CD4-positive, alpha-beta T cell treated with Interleukin-12 subunit alpha and Interleukin-12 subunit beta, for 1 hour (primary cell): ENCODE results near the gene DDR2.

ENCODE experiments used
- DNase-seq: peaks from one replicate; pipeline ENCODE4 v3.0.0-alpha.2; 2020

DDR2 gene

DNA sequence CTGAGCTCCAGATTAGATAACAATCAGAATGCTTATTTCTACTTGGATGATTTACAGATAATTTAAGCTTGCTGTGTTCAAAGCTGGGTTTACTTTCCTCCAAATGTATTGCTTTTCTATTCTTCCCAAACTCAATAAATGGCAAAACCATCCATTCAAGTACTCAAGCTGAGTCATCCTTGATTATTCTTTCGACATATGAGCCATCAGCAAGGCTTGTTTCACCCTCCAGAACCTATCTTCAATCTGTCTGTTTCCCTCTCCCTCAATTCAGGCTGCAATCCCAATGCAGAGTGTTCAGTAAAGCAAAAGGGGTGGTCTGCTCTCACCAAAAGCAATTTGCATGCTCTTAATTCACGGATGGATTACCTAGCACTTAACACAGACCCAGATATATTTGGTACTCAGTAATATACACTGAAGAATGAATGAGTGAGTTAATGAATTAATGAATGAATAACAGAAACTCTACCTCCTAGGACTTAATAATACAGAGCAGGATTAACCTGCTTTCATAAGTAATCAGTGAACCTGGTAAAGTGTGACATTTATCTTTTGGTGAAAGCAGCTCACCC, 41.9 kb downstream of the DDR2 start:
- no peak for DNase-seq

DNA sequence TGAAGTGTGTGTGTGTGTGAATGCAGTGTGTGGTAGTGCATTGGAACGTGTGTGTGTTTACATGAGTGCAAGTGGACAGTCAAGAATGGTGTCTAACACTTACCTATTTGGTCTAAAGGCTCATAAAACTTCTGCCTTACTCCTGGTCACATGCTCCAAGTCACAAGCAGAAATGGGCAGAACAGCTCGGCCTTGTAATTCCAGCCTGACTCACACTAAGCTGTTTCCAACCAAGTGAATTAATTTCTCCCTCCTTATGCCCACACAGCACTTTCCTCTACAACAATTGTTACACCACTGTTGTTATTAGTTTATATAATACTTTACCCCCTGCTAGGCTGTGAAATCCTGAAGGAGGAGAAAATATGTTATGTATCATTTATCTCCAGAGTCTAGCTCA, 43.8 kb downstream of the DDR2 start:
- no peak for DNase-seq

GRCh38 chr1:162676750-162677149, 44.5 kb downstream of the DDR2 start:
- DNase-seq = no peak

- no peak for DNase-seq
Observed at GRCh38 chr1:162677607-162678371, 45.5 kb downstream of the DDR2 start.

GRCh38 chr1:162678439-162678838, 46.2 kb downstream of the DDR2 start:
- DNase-seq = no peak

DNA sequence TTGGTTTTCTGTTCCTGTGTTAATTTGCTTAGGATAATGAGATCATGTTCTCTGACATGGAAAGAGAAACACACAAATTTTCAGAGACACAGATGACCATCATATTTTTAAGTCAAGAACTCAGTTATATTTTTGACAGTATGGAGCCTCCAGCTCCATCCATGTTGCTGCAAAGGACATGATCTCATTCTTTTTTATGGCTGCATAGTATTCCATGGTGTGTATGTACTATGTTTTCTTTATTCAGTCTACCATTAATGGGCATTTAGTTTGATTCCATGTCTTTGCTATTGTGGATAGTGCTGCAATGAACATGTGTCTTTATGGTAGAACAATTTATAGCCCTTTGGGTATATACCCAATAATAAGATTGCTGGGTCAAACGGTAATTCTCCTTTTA, 47.0 kb downstream of the DDR2 start:
- DNase-seq = no peak

GRCh38 chr1:162680419-162681121, 48.3 kb downstream of the DDR2 start:
- DNase-seq = no peak

DNA sequence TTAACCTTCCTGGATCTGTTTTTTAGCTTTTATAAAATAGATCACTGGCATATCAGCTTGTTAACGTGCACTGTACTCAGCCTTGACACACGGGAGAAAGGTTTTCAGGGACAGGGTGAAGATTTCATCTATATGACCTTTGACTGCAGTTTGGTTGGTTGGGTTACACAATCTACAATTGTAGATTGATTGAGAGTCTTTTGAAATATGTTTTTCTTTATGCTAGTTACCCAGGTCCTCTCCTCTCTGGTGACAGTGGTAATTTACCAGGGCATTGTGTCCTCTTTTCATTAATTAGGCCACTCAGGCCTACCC, 48.8 kb downstream of the DDR2 start:
- DNase-seq = no peak

DNA sequence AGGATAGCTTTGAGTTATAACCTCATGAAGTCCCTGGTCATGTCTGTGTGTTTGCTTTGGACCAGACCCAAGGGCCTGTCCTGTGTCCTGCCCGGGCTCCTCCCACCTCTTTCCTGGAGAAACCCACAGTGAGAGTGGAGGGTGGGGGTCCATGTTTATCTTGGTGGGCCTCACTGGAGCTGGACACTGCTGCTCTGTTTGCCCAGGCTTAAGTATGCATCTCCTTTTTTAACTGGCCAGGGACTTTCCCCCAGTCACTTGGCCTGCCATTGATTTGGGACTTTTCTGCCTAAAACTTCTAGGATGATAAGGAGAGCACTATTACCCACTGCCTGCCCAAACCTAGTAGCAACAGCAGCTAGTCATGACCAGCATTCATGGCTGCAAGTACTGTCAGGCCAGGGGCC, 49.8 kb downstream of the DDR2 start:
- DNase-seq = no peak

- DNase-seq = no peak
Observed at GRCh38 chr1:162687870-162688269, 55.6 kb downstream of the DDR2 start.

DNA sequence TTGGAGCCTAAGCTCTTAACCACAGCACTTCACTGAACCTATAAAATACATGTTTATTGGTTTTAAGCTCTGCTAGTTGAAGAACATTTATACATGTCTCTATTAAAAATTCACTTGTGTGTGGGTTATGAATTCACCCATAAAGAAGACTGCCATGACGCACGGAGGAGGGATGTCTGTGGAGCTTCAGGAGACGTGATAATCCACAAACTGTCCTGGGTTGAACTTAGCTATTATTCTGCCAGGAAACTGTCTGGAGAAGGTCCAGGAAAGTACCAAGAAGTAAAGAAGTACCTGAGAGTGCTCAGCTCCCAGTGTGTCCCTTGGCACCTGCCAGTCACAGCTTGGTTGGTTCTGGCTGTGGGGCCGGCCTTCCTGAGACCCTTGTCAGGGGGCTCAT, 56.3 kb downstream of the DDR2 start:
- no peak for DNase-seq

- DNase-seq = no peak
Observed at GRCh38 chr1:162688931-162689330, 56.7 kb downstream of the DDR2 start.

DNA sequence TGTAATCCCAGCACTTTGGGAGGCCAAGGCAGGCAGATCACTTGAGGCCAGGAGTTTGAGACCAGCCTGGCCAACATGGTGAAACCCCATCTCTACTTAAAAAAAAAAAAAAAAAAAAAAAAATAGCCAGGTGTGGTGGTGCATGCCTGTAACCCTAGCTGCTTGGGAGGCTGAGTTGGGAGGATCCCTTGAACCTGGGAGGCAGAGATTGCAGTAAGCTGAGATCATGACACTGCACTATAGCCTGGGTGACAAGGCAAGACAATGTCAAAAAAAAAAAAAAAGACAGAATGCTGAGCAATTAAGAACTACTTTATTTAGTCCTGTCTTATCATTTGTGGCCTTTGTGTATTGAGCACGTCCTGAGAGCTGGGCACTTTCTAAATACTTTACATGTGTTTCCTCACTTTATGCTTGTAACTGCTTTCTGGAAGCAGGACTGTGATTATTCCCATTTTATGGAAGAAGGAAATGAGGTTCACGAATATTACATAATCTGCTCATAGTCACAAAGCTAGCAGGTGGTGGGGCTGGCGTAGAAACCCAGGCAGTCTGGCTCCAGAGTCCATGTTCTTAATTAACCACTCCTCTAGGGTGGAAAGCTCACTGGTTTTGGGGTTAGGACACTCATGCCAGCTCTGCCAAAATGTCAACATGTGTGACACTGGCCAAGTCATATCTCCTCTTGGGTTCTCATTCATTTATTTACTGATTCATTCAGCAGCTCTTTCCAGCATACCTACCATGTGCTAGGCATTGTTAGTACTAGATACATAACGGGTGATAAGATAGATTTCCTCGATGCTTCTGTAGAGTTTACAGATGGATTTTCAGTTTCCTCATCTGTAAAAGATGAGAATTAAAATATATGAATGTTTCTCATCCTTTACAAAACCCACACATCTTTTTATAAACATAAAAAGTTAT, 57.7 kb downstream of the DDR2 start:
- no peak for DNase-seq

GRCh38 chr1:162690672-162691434, 58.6 kb downstream of the DDR2 start:
- no peak for DNase-seq

DNA sequence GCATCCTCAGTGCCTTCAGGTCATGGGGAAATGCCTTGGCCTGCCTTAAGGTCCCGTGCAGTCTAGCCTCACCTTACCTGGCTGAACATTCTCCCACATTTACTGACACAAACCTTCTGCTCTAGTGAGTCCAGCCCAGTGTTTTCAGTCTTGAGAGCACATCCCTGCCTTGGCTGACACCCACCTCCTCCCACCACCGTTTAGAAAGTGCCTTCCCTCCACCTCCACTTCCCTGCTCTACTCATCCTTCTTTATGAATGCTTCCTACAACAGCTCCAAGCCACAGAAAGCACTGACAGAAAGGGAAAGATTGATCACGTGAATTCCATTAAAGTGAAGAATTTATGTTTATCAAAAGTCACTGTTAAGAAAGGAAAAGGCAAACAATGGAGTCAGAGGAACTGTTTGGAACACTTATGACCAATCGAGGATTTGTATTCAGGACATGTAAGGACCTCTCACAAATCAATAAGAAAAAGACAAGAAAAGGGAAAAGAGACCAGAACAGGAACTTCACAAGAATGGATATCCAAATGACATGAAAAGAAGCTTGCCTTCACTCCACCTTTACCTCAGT, 59.8 kb downstream of the DDR2 start:
- DNase-seq = no peak

DNA sequence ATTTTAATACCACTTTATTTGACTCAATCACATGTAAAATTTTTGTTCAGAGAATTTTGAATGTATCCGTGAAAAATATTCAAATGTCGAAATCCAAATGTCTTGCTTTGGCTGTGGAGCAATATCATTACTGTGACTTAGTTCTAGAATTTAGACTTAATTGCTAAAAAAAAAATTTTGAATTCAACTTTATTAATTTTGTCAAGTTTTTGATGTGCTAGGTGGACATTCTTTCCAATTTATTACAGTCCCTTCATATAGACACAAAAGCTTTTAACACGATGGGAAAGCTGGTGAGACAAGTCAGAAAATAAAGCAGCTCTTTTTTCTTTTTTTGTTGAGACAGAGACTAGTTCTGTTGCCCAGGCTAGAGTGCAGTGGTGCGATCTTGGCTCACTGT, 62.6 kb downstream of the DDR2 start:
- DNase-seq = no peak

DNA sequence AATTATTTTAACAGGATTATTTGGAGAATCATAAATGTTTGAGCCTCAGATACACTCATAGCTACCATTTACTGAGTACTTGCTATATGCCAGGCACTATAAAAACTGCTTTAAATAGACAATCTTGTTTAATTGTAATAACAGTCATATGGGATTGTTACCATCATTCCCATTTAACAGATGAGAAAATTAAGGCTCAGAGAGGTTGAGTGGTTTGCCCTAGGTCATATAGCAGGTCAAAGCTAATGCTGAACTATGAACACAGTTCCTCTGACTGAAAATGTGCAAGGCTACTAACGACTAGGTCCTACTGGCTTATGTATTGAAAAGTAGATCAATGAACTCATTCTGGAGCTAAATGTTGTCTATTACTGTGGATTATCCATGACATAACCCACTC, 63.4 kb downstream of the DDR2 start:
- no peak for DNase-seq

GRCh38 chr1:162696286-162696862, 64.1 kb downstream of the DDR2 start:
- DNase-seq = no peak

DNA sequence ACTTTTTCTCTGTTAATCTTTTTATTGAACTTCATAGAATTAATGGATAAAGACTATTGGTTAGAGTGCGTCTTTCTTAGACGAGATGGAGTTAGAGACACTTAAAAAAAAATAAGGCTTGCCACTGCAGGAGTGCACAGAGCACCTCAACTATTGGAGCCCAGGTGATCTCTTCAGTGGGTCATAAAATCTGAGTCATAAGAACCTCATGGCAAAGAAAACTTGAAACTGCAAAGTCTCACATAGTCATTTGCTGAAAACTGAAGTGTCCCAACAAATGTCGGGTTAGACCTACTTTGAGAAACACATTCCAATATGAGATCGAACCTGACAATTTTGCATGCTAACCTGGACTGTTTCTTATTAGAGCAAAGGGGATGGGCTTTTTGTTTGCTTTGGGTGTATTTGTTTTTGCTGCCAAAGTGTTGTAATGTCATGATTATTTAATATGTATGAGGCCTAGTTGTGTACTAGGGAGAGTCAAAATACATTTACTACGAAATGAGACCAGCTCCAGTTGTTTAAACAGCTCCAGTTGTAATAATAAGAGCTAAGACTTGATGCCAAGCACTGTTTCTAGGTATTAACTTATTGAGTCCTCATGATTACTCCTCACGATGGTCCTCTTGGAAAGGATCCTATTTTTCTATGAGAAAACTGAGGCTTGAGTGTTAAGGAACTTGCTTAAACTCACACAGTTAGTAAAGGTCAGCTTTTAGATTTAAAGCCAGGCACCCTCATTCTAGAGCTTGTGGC, 65.1 kb downstream of the DDR2 start:
- DNase-seq = no peak

GRCh38 chr1:162699366-162699765, 67.1 kb downstream of the DDR2 start:
- DNase-seq = no peak

DNA sequence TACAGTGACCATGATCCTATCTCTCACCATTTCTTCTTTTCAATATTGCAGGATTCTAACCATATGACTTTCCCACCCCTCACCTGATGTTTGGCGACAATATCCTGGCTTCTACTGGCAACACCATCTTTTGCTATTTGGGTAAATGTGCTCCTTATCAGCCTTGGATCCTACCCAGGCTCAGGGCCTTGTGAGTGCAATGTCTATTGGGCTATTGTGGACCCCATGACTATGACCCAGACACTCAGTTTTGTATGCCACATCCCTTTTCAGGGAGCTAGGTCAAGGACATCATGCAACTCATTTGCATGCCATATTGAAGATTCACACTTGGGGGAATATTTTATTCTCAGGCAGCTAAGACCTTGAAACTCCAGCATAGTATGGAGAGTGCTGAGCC, 67.9 kb downstream of the DDR2 start:
- DNase-seq = no peak
